Skeletal muscle satellite cell (primary cell): ENCODE results near the gene TAF4B.
"Not testable (repeated sequence)": the region's sequence is repeated elsewhere in the genome, so short reads cannot be mapped to it uniquely, and the experiment has no call there.

Experiments
- H3K27me3 ChIP-seq: 2 replicates; pipeline ENCODE4 v1.7.0; 2013; ENCODE audit warnings: low read length; ENCODE audit not compliant: control insufficient read depth, insufficient read depth
- H3K36me3 ChIP-seq: 2 replicates; pipeline ENCODE4 v1.7.0; 2013; ENCODE audit warnings: mild to moderate bottlenecking, control low read depth, low read length; ENCODE audit not compliant: insufficient read depth
- H3K4me1 ChIP-seq: 2 replicates; pipeline ENCODE4 v1.7.0; 2013; ENCODE audit warnings: low read length; ENCODE audit not compliant: control insufficient read depth, insufficient read depth
- H3K4me2 ChIP-seq: 2 replicates; pipeline ENCODE4 v1.7.0; 2013; ENCODE audit warnings: mild to moderate bottlenecking, low read length
- H3K4me3 ChIP-seq: 2 replicates; pipeline ENCODE4 v1.7.0; 2013; ENCODE audit warnings: low read length
- H3K9ac ChIP-seq: 2 replicates; pipeline ENCODE4 v1.7.0; 2013; ENCODE audit warnings: mild to moderate bottlenecking, low read depth, low read length, moderate library complexity
- H3K9me3 ChIP-seq: replicated peaks from 2 replicates; pipeline ENCODE4 v1.7.0; 2013; ENCODE audit warnings: mild to moderate bottlenecking, control low read depth, low read length

Gene TAF4B

DNA sequence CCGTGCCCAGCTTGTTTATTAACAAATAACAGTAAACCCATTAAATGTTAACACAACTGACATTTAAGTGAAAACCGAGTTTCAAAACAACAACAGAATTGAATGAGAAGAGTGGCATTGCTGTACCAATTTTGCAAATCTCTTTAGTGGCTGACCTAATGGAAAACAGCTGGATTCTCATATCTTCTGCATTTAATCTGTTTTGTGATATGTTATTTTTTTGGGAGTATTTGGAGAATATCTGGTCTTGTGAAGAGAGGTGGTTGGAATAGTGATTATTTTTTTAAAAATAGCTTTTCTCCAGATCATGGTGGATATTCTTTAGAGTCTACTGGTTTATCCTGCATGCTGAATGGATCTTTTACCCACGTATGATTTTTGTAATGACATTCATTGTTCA lies 51.1 kb downstream of the TAF4B start:
- Histone ChIP-seq H3K4me1 (no peaks in the 10 kb centered on the region), H3K36me3 (no peaks in the 10 kb centered on the region), H3K9me3 (no peaks in the 10 kb centered on the region), H3K4me2 (no peak overlapping the region), H3K27me3 (no peaks in the 10 kb centered on the region), H3K9ac (no peak overlapping the region), H3K4me3 (no peak overlapping the region)

DNA sequence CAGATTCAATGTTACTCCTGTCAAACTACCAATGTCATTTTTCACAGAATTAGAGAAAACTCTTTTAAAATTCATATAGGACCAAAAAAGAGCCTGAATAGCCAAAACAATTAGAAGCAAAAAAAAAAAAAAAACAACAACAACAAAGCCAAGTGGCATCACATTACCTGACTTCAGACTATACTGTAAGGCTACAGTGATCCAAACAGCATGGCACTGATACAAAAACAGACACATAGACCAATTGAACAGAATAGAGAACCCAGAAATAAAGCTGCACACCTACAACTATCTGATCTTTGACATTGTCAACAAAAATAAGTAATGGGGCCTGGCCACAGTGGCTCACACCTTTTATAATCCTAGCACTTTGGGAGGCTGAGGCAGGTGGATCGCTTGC lies 53.2 kb downstream of the TAF4B start:
- Histone ChIP-seq H3K4me3 (no peak overlapping the region), H3K4me1 (no peaks in the 10 kb centered on the region), H3K36me3 (no peaks in the 10 kb centered on the region), H3K9me3 (no peaks in the 10 kb centered on the region), H3K27me3 (no peaks in the 10 kb centered on the region), H3K9ac (no peak overlapping the region), H3K4me2 (no peak overlapping the region)

DNA sequence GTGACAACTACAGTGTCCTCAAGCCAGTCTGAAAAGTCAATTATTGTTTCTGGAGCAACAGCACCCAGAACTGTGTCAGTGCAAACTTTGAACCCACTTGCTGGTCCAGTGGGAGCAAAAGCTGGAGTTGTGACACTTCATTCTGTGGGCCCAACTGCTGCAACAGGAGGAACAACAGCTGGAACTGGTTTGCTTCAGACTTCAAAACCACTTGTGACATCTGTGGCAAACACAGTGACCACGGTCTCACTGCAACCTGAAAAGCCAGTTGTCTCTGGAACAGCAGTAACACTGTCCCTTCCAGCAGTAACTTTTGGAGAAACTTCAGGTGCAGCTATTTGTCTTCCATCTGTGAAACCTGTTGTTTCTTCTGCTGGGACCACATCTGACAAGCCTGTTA lies 59.8 kb downstream of the TAF4B start:
- H3K9me3 ChIP-seq, result no peaks in the 10 kb centered on the region
- H3K4me3 ChIP-seq, result no peak overlapping the region
- no peaks in the 10 kb centered on the region for H3K4me1 ChIP-seq
- no peaks in the 10 kb centered on the region for H3K36me3 ChIP-seq
- no peak overlapping the region for H3K4me2 ChIP-seq
- no peak overlapping the region for H3K9ac ChIP-seq
- H3K27me3 ChIP-seq, result no peaks in the 10 kb centered on the region

DNA sequence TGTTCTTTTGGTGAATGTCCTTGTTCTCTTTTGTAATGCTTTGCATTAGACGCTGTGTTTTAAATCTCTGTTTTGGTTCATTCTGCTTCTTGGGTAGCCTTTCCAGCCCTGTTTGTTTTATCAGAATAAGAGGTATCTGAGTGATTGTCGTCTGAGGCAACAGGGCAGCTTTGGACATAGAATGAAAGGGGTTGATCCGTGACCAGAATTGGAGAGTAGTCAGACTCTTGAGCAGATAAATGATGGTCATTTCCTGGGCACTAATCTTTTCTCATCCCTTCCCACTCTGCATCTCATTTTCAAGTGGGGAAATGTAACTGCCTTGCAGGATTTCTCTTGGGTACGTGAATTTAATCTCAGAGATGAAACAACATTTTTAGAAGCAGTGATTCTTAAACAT lies 61.4 kb downstream of the TAF4B start:
- Histone ChIP-seq H3K36me3 (no peaks in the 10 kb centered on the region), H3K4me3 (no peak overlapping the region), H3K4me2 (no peak overlapping the region), H3K27me3 (no peaks in the 10 kb centered on the region), H3K9ac (no peak overlapping the region), H3K4me1 (no peaks in the 10 kb centered on the region), H3K9me3 (no peaks in the 10 kb centered on the region)

DNA sequence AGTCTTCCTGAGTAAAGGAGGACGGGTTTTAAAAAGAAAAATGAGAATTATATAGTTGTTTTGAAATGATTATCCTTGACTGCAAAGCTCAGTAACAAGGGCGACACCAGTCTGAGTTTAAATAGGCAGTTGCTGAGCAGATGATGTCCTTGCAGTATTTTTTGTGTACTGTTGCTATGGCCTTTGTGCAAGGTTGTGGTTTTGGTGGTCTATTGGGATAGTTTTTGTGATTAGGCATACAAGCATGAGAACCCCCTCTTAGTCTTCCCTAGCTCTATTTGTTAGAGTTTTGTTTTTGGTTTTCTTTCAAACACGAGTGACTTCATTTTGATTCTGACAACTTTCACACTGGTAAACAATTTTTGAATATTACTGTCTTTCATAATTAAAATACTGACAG lies 64.1 kb downstream of the TAF4B start:
- Histone ChIP-seq H3K9me3 (no peaks in the 10 kb centered on the region), H3K27me3 (no peaks in the 10 kb centered on the region), H3K9ac (no peak overlapping the region), H3K36me3 (no peaks in the 10 kb centered on the region), H3K4me3 (no peak overlapping the region), H3K4me2 (no peak overlapping the region), H3K4me1 (no peaks in the 10 kb centered on the region)

DNA sequence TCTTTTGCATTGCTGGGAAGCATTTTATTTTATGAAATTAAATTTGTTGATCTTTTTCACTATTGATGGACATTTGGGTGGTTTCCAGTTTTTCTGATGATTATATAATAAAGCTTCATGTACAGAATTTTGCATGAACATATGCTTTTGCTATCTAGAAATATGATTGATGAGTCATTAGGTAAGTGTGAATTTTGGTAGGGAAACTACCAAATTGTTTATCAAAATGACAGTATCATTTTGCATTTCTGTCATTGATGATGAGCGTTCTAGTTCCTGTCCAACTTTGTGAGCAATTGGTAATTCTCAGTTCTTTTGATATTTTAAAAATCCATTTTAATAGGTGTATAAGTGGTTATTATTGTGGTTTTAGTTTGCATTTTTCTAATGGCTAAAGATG lies 67.7 kb downstream of the TAF4B start:
- H3K36me3 ChIP-seq, result no peaks in the 10 kb centered on the region
- H3K4me2 ChIP-seq, result no peak overlapping the region
- H3K9me3 ChIP-seq, result no peaks in the 10 kb centered on the region

DNA sequence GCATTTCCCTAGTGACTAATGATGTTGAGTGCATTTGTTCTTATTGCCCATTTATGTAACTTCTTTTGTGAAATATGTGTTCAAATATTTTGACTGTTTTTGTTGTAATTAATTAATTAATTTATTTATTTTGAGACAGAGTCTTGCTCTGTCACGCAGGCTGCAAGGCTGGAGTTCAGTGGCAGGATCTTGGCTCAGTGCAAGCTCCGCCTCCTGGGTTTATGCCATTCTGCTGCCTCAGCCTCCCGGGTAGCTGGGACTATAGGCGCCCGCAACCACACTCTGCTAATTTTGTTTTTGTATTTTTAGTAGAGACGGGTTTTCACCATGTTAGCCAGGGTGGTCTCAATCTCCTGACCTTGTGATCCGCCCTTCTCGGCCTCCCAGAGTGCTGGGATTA lies 71.9 kb downstream of the TAF4B start:
- H3K9me3 ChIP-seq, result no peaks in the 10 kb centered on the region
- H3K27me3 ChIP-seq, result no peaks in the 10 kb centered on the region
- H3K4me1 ChIP-seq, result no peaks in the 10 kb centered on the region
- no peak overlapping the region for H3K9ac ChIP-seq
- no peak overlapping the region for H3K4me2 ChIP-seq
- no peaks in the 10 kb centered on the region for H3K36me3 ChIP-seq
- no peak overlapping the region for H3K4me3 ChIP-seq

More for the DNA sequence above, 67.7 kb downstream of the TAF4B start:
- H3K4me3 ChIP-seq, result no peak overlapping the region
- no peaks in the 10 kb centered on the region for H3K27me3 ChIP-seq
- no peak overlapping the region for H3K9ac ChIP-seq
- no peaks in the 10 kb centered on the region for H3K4me1 ChIP-seq

DNA sequence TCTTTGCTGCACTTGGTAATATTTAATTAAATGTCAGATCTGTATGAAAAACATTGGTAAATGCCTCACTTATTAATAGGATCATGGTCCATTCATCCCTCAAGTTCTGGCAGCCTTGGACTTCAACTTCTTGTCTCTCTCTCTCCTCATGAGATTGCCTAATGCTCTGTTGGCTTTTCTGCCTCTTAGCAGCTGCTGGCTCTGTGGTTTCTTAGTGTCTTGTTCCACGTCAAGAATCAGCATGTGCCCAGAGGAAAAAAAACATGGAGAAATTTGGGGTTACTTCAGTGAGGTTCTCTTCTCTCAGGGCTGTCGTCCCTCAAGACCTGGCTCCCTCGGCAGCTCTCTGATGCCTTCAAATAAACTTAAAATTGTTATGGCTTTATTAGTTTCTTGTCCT lies 75.4 kb downstream of the TAF4B start:
- Histone ChIP-seq H3K9me3 (no peaks in the 10 kb centered on the region), H3K4me1 (no peaks in the 10 kb centered on the region), H3K36me3 (no peaks in the 10 kb centered on the region), H3K9ac (no peak overlapping the region), H3K4me3 (no peak overlapping the region), H3K4me2 (no peak overlapping the region), H3K27me3 (no peaks in the 10 kb centered on the region)

DNA sequence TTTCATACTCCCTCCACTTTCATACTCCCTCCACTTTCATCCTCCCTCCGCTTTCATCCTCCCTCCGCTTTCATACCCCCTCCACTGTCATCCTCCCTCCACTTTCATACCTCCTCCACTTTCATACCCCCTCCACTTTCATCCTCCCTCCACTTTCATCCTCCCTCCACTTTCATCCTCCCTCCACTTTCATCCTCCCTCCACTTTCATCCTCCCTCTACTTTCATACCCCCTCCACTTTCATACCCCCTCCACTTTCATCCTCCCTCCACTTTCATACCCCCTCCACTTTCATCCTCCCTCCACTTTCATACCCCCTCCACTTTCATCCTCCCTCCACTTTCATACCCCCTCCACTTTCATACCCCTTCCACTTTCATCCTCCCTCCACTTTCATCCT lies 77.0 kb downstream of the TAF4B start:
- not testable (repeated sequence) for H3K9ac ChIP-seq, H3K4me3 ChIP-seq, H3K4me1 ChIP-seq, H3K27me3 ChIP-seq, H3K36me3 ChIP-seq, H3K4me2 ChIP-seq, H3K9me3 ChIP-seq

DNA sequence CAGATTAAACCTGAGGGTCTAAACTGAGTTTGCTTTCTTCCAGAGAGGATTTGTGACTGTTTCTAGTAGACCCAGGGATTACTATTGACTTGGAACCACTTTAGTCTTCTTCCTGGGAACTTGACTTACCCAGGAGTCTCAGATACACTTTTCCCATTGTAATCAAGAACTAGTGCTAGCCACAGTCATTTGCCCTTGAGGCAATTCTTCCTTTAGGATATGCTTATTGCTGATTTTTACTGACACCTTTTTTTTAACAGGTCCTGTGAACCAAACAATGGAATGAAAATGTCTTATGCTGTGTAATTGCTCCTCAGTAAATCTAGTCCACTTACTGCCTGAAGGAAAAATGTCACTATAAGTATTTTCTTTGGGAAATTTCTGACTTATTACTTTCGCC lies 78.3 kb downstream of the TAF4B start:
- H3K4me3 ChIP-seq, result no peak overlapping the region

DNA sequence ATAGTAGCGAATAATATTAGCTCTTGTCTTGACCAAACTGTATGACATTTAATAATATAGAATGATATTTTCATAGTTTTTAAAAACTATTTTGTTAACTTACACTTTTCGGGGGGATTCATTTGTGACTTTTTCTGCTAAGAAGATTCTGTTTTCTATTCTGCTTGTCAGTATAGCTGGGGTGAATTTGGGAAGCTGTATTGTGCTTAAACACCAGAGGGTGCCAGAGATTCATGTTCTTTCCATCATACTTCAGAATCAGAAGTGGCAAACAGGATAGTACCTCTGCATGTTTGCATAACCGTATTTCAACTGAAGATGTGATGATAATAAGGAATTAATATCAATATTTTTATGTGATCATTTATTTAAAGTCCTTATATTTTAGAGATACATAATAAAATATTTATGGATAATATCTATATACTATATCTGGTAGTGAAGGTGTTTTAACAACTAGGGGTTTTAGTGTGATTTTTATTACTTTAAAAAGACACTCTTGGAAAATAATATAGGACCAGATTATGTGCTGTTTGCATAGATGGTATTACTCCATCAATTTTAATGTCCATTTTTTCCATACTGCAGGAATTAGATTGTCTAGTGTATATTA lies 81.0 kb downstream of the TAF4B start:
- no peaks in the 10 kb centered on the region for H3K9me3 ChIP-seq
- no peaks in the 10 kb centered on the region for H3K27me3 ChIP-seq

More for the DNA sequence above, 78.3 kb downstream of the TAF4B start:
- H3K9me3 ChIP-seq, result no peaks in the 10 kb centered on the region
- H3K4me1 ChIP-seq, result no peaks in the 10 kb centered on the region
- no peak overlapping the region for H3K9ac ChIP-seq
- no peaks in the 10 kb centered on the region for H3K36me3 ChIP-seq
- no peaks in the 10 kb centered on the region for H3K27me3 ChIP-seq
- H3K4me2 ChIP-seq, result no peak overlapping the region

DNA sequence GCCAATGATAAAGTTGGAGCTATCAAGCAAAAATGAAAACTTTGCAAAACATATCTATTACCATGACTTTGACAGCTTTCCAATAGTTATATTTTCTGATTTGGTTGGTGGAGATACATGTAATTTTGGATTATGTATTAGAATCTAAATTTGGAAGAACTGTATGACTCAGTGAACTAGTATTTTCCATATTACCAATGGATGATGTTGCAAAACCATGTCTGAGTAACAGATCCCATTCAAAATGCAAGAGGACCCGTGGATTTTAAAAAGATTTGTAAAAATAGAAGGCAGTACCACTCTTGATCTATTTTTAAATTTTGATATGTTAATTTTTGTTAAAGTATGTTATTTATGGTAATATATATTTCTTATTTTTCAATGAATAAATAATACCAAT lies 83.0 kb downstream of the TAF4B start:
- no peak overlapping the region for H3K4me2 ChIP-seq
- no peak overlapping the region for H3K4me3 ChIP-seq

More for the DNA sequence above, 81.0 kb downstream of the TAF4B start:
- Histone ChIP-seq H3K9ac (no peak overlapping the region), H3K4me3 (no peak overlapping the region), H3K4me2 (no peak overlapping the region), H3K4me1 (no peaks in the 10 kb centered on the region), H3K36me3 (no peaks in the 10 kb centered on the region)

More for the DNA sequence above, 83.0 kb downstream of the TAF4B start:
- Histone ChIP-seq H3K27me3 (no peaks in the 10 kb centered on the region), H3K4me1 (no peaks in the 10 kb centered on the region), H3K9ac (no peak overlapping the region), H3K36me3 (no peaks in the 10 kb centered on the region), H3K9me3 (no peaks in the 10 kb centered on the region)
